Islet of Langerhans (tissue), 1 donor: ENCODE measurements around the gene LORICRIN.

Source experiments
- FAIRE-seq: peaks from one replicate; lab custom pipeline; 2011; peaks lifted over from hg19 to GRCh38; lab: Jason Lieb, UNC

LORICRIN gene

GRCh38 chr1:153306303-153307220, 47.1 kb downstream of the LORICRIN start:
- FAIRE-seq = no peak

DNA sequence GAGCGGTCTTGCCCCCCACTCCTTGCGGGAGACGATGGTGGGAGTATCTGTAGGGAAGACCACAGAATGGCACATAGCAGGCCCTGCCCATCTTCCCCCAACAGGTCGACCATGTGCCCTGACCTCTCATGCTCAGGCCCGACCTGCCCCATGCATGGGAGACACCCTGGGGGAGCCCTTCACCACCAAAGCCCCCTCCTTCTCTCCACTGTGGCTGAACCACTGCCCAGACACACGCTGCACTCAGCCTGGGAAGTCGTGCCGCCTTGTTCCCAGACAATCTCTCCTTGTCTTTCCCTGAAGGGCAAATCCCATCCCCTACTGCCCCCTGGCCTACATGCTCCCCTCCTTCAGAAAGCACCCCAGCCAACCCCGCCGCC, 47.7 kb downstream of the LORICRIN start:
- FAIRE-seq = no peak

- no peak for FAIRE-seq
Measured at GRCh38 chr1:153308540-153308939, 49.1 kb downstream of the LORICRIN start.

DNA sequence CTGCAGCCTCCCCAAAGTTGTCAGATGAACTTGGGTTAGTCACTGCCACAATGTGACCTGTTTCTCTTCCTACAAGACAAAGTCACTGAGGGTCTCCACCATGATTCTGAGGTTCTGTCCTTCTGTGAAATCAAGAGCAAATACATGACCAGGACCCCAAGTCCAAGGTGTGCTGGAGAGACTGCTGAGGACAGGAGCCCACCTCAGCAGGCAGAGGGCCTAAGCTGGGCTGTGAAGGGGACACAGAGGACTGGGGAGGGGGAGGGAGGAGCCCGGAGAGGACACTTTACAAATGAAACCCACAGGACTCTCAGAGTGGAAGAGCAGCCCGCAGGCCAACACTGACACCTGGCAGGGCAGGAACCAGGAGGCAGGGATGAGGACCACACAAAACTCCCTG, 50.0 kb downstream of the LORICRIN start:
- no peak for FAIRE-seq

- FAIRE-seq = no peak
Measured at GRCh38 chr1:153310526-153310925, 51.0 kb downstream of the LORICRIN start.
